ENCODE data around the gene PXN.
"Not testable (repeated sequence)": the region's sequence is repeated elsewhere in the genome, so short reads cannot be mapped to it uniquely, and the experiment has no call there.

Gene PXN

DNA sequence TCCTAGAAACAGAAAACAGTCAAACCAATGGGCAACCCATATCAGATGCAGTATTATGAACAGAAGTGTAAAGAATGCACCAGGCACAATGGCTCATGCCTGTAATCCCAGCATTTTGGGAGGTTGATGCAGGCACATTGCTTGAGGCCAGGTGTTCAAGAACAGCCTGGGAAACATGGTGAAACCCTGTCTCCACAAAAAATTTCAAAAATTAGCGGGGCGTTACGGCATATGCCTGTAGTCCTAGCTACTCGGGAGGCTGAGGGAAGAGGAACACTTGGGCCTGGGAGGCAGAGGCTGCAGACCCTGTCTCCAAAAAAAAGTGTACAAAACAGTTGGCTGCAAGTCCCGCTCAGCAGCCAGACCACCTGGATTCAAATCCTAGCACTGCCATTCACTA is 4.9 kb downstream of the PXN start:
- DNase-seq (ENCODE audit: insufficient read length) (no peak), FAIRE-seq (no peak)
- no peak for TF ChIP-seq POLR2AphosphoS5 (IDR thresholded peaks at IDR 0.05; ENCODE audit: low read depth, low read length)
- no peak for TF ChIP-seq POLR2A (IDR thresholded peaks at IDR 0.05; ENCODE audit: low read depth, low read length)
- no peak for TF ChIP-seq TAF1 (IDR thresholded peaks at IDR 0.05; ENCODE audit: borderline replicate concordance, low read depth, low read length)

DNA sequence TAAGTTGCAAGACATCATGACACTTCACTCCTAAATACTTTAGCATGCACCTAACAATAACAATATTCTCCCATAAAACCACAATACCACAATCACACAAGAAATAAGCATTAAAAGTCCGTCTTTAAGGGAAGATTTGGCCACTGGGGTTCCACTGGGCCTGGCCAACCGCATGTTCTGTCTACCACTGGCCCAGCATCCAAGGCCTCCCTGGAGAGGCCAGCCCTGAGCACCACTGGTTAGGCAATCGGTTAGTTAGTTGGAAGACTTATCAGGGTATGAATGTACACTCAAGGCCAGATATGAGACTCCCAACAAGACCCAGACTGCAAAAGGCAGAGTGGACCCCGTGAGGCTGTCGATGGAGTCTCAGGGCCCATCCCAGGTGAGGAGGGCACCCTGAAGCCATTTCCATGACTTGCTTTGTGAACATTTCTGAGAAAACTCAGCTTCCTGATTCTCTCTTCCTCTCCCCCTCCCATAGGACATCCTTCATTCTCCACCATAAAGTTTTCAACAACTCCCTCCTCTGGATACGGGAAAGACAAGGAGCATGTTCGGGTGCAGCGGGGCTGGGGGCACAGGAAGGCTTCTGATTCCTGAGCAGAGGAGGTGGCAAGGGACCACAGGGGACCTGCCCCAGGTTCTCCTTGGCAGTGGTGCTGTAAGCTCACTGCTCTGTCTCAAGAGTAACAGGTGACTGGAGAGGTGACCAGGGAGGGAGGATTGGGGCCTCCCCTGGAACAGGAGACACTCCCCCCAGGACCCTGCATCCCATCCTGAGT is 5.9 kb downstream of the PXN start:
- DNase-seq (ENCODE audit: insufficient read length) (no peak), FAIRE-seq (no peak)
- TF ChIP-seq POLR2AphosphoS5 (IDR thresholded peaks at IDR 0.05; ENCODE audit: low read depth, low read length) = no peak
- no peak for TF ChIP-seq TAF1 (IDR thresholded peaks at IDR 0.05; ENCODE audit: borderline replicate concordance, low read depth, low read length)
- no peak for TF ChIP-seq POLR2A (IDR thresholded peaks at IDR 0.05; ENCODE audit: low read depth, low read length)

DNA sequence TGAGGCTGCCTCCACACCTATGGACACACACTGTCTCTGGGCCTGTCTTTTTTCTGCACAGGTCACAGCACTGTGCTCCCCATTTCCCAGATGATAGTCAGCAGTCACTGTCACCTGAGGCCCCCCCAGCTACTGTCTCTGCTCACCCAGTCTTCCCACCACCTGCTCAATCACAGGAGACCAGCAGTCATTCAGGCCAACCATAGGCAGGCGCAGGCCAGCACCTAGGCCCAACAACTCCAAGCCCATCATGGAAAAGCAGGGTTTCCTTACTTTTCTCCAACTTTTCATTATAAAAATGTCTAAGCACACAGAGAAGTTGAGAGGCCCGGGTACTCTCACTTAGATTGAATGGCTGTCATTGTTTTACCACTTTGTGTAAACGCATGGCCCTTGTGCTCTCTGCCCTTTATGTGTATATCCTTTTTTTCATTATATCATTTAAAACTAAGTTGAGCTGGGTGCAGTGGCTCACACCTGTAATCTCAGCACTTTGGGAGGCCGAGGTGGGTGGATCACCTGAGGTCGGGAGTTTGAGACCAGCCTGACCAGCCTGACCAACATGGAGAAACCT is 7.1 kb downstream of the PXN start:
- DNase-seq (ENCODE audit: insufficient read length) (no peak), FAIRE-seq (no peak)
- no peak for TF ChIP-seq POLR2AphosphoS5 (IDR thresholded peaks at IDR 0.05; ENCODE audit: low read depth, low read length)
- no peak for TF ChIP-seq POLR2A (IDR thresholded peaks at IDR 0.05; ENCODE audit: low read depth, low read length)
- no peak for TF ChIP-seq TAF1 (IDR thresholded peaks at IDR 0.05; ENCODE audit: borderline replicate concordance, low read depth, low read length)

DNA sequence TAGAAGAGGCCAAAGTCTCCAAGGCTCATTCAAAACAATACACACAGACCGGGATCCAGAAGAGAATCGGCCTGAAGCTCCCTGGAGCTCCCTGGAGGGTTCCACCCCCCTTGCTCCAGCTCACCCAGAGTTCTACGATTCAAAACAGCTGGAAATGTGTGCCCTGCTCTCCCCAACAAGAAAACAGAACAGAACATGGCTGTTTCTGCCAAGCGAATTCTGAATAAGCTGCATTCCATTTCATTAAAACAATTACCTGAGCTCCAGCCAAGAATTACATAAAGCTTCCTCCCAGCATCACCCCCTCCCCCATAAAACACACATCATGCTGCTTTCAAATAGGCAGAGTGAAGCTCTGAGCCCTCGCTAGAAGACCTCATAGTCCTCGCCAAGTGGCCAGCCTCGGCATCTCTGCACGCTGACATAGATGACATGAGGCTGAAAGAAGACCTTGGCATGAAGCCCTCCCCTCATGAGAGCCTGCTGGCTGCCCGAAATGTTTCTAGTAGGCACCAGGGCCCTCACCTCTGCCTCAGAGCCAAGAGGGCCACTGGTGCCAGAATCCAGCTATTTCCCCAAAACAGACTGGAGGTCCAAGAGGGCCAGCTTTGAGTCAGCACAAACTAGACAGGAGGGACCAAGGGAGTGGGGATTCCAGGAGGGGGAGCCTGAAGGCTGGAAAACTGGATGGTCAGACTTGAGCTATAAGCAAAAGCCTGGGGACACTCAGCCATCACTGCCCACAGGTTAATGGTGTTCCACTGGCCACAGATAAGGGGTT is 8.3 kb downstream of the PXN start:
- FAIRE-seq (no peak), DNase-seq (ENCODE audit: insufficient read length) (no peak)

DNA sequence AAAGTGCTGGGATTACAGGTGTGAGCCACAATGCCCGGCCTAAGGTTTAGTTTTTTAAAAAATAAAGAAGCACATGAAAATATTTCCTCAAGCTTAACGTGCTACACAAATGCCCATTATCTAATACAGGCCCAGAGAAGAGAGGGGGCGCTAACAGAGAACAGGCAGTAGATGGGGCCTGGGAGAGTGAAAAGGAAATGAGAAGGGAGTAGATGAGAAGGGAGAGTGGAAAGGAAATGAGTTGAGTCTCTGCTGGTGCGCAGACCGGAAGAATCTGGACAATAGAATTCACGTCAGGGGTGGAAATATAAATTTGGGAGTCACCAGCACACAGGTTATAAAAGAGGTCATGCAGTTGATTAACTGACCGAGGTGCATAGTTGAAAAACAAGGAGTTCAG is 10.7 kb downstream of the PXN start:
- no peak for FAIRE-seq
- no peak for DNase-seq (ENCODE audit: insufficient read length)
- TF ChIP-seq POLR2AphosphoS5 (IDR thresholded peaks at IDR 0.05; ENCODE audit: low read depth, low read length) (no peak), TAF1 (IDR thresholded peaks at IDR 0.05; ENCODE audit: borderline replicate concordance, low read depth, low read length) (no peak), POLR2A (IDR thresholded peaks at IDR 0.05; ENCODE audit: low read depth, low read length) (no peak)

More for the DNA sequence above, 8.3 kb downstream of the PXN start:
- TF ChIP-seq POLR2AphosphoS5 (IDR thresholded peaks at IDR 0.05; ENCODE audit: low read depth, low read length) (no peak), TAF1 (IDR thresholded peaks at IDR 0.05; ENCODE audit: borderline replicate concordance, low read depth, low read length) (no peak), POLR2A (IDR thresholded peaks at IDR 0.05; ENCODE audit: low read depth, low read length) (no peak)

DNA sequence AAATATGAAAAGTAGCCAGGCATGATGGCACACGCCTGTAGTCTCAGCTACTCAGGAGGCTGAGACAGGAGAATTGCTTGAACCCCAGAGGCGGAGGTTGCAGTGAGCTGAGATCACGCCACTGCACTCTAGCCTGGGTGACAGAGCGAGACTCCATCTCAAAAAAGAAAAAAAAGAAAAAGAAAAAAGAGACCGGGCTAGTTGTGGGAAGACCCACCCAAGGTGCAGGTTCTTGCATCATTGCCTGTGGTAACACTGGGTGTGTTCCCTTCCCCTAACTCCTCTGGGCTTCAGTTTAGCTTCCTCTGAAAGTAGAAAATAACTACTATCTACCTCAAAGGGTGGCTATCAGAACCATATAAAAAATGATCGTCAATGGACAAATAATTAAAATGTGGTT is 12.2 kb downstream of the PXN start:
- DNase-seq (ENCODE audit: insufficient read length); FAIRE-seq: not testable (repeated sequence)

DNA sequence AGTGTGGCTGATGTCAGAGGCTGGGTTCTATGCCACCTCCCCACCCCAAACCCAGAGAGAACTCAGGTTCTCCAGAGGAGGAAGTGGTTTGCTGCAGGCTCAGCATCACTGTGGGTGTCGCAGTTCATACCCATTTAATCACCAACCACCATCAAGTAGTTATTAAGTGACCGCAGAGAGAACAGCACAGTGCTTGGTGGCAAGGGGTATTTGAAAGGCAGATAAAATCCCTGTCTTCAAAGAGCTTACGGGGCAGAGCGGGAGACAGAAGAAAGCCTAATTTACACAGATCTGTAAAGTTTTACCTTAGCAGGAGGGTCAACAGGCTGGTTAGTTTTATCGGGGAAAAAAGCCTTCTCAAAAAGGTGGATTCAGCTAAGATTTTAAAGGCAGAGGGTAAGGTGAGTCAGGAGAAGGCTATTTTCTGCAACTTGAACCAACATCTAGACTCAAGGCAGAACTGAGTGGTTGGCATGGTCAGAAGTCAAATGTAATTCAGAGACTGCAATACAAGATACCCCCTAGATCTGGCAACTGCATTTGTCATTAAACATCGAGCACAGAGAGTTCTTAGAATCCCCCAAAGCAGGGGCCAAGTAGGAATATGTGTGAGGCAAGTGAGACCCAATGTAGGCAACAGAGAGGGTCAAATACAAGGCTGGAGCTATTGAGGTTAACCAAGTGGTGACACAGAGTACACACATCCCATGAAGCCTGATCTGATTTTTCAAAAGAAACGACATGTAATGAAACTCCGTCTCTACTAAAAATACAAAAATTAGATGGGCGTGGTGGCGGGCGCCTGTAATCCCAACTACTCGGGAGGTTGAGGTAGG is 13.2 kb downstream of the PXN start:
- no peak for DNase-seq (ENCODE audit: insufficient read length)
- FAIRE-seq = no peak
- TF ChIP-seq POLR2A (IDR thresholded peaks at IDR 0.05; ENCODE audit: low read depth, low read length) (no peak), POLR2AphosphoS5 (IDR thresholded peaks at IDR 0.05; ENCODE audit: low read depth, low read length) (no peak)

DNA sequence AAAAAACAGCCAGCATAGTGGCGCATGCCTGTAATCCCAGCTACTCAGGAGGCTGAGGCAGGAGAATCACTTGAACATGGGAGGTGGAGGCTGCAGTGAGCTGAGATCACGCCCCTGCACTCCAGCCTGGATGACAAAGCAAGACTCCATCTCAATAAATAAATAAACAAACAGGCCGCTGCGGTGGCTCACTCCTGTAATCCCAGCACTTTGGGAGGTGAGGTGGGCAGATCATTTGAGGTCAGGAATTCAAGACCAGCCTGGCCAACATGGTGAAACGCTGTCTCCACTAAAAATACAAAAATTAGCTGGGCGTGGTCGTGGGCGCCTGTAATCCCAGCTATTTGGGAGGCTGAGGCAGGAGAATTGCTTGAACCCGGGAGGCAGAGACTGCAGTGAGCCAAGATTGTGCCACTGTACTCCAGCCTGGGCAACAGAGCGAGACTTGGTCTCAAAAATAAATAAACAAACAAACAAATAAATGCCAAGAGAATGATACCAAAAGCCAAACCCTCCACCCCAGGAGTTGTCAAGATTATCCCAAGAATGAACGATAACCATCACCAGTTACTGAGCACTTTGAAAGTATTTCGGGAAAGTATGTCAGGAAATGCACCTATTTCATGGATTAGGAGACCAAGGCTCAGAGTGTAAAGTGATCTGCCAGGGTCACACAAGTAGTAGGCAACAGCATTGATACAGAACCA is 14.0 kb downstream of the PXN start:
- not testable (repeated sequence) for DNase-seq (ENCODE audit: insufficient read length); FAIRE-seq

DNA sequence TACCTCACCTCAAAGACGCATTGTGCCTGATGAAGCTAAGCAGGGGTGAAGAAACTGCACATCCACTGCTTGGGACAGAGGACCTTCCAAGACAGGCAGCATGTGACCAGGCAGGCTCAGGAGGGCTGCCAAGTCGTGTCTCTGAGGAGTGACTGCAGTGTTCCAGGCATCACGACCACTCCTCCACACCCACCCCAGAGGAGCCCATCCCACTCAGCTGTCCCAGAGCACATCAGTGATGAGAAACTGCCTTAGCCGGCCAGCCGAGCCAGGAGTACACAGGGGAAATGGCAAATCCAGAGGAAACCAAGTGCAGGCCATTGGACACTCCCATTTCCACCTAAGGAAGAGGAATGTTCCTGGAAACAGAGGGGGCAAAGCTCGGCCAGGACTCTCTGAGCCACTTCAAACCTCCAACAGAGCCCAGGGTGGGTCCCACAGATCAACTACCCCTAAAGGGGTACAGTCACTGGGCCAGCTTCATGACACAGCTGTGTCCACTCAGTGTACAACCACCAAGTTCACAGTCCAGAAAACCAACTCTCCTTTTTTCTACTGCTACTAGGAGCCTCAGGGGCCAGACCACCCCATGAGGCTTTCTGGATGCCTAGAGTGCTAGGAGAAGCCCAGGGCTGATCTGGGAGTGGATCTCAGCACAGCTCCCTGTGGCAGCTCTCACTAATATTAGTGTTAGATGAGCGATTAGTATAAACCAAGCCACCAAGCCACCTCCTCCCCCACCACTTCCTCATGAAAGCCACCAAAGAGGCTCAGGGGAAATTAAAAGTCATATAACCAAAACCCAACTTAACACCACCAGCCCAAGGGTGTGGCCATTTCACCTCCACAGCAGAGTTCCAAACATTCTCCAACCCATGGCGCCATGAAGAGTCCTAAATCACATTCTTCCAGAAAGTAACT is 15.4 kb downstream of the PXN start:
- TF ChIP-seq POLR2AphosphoS5 (IDR thresholded peaks at IDR 0.05; ENCODE audit: low read depth, low read length) (no peak), TAF1 (IDR thresholded peaks at IDR 0.05; ENCODE audit: borderline replicate concordance, low read depth, low read length) (no peak), POLR2A (IDR thresholded peaks at IDR 0.05; ENCODE audit: low read depth, low read length) (no peak)
- FAIRE-seq (no peak), DNase-seq (ENCODE audit: insufficient read length) (no peak)

DNA sequence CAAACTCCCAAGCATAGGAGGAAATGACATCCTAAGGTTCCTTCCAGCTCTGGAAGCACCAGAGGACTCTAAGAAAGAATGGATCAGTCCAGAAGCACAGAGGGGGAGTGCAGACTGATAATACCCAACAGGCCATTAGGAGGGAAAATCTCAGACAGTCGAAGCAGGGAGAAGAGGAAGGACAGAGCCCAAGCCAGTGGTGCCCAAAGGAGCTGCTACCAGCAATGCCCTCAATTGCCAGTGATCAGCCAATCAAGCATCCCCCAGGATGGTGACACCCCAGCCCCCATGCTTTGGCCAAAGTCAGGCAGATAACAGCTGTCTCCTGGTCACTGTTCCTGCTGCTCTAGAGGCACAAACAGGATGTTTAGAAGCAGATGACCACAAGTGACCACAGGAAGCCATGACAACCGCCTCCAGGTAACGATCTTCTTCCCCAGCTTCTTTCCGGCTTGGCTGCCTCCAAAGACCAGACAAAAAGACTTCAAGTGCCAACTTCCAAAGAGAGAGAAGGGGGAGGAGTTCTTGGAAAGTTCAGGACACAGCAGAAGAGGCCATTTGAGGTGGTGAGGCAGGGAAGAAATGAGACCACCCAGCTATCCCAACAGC is 16.2 kb downstream of the PXN start:
- no peak for DNase-seq (ENCODE audit: insufficient read length)
- no peak for TF ChIP-seq TAF1 (IDR thresholded peaks at IDR 0.05; ENCODE audit: borderline replicate concordance, low read depth, low read length)
- no peak for TF ChIP-seq POLR2AphosphoS5 (IDR thresholded peaks at IDR 0.05; ENCODE audit: low read depth, low read length)
- TF ChIP-seq POLR2A (IDR thresholded peaks at IDR 0.05; ENCODE audit: low read depth, low read length) = no peak
- no peak for FAIRE-seq
